Natural killer cell (primary cell): Measurements from ENCODE around the gene WDR5. TPM values are rescaled to one million over a fixed set of nuclear protein-coding genes. Genes with fewer than 3 reads are reported as not detected.

Source experiments
- ATAC-seq, 3 donors: fragments of 150-1000 bp in 2 of 3; fragments of 200-7000 bp in 1 of 3; cut with Tn5 transposase; 1 replicate in 1 of 3; 2 replicates in 2 of 3; pipeline ENCODE4 v1.10.0; 2021; ENCODE audit warnings: mild to moderate bottlenecking in 2 of 3, moderate library complexity in 2 of 3
- DNase-seq, 2 donors: peaks; one replicate each; pipeline versions ENCODE4 v3.0.0 to v3.0.0-alpha.2; 2013 to 2021; ENCODE audit warnings: mixed read lengths in 1 of 2
- H3K27ac ChIP-seq: one replicate; pipeline ENCODE4 v1.5.1; 2013; ENCODE audit warnings: mild to moderate bottlenecking, low read length
- H3K27me3 ChIP-seq: one replicate; pipeline ENCODE4 v1.6.1; 2013; ENCODE audit warnings: low read length; ENCODE audit not compliant: control insufficient read depth, insufficient read depth
- H3K36me3 ChIP-seq: one replicate; pipeline ENCODE4 v1.6.1; 2013; ENCODE audit warnings: low read length; ENCODE audit not compliant: control insufficient read depth, insufficient read depth
- H3K4me1 ChIP-seq: one replicate; pipeline ENCODE4 v1.6.1; 2013; ENCODE audit warnings: low read length; ENCODE audit not compliant: control insufficient read depth, insufficient read depth
- H3K4me3 ChIP-seq: one replicate; pipeline ENCODE4 v1.5.1; 2013; ENCODE audit warnings: low read length
- H3K9me3 ChIP-seq: one replicate; pipeline ENCODE4 v1.6.1; 2013; ENCODE audit warnings: low read length; ENCODE audit not compliant: control insufficient read depth, insufficient read depth
- H3K27ac Mint-ChIP-seq, 2 donors: one replicate each; pipeline ENCODE4 v1.8.0; 2022; ENCODE audit warnings: mild to moderate bottlenecking in 2 of 2, mixed read lengths in 2 of 2, moderate library complexity in 1 of 2
- H3K27me3 Mint-ChIP-seq, 2 donors: one replicate each; pipeline ENCODE4 v1.8.0; 2022; ENCODE audit warnings: low read depth in 2 of 2, mixed read lengths in 2 of 2
- H3K36me3 Mint-ChIP-seq: one replicate; pipeline ENCODE4 v1.8.0; 2022; ENCODE audit warnings: mixed read lengths
- H3K4me1 Mint-ChIP-seq, 2 donors: one replicate each; pipeline ENCODE4 v1.8.0; 2022; ENCODE audit warnings: mixed read lengths in 2 of 2
- H3K4me3 Mint-ChIP-seq: one replicate; pipeline ENCODE4 v1.8.0; 2022; ENCODE audit warnings: mild to moderate bottlenecking, moderate library complexity, mixed read lengths
- H3K9me3 Mint-ChIP-seq, 2 donors: one replicate each; pipeline ENCODE4 v1.8.0; 2022; ENCODE audit warnings: mixed read lengths in 2 of 2
- WGBS: methylation state at CpG from one replicate; pipeline ENCODE4 v1.1.7; 2013; ENCODE audit warnings: missing lambda C conversion rate; ENCODE audit not compliant: insufficient coverage; 5-methylcytosine and 5-hydroxymethylcytosine counted together
- intact Hi-C: fragments of 100-400 bp; cut with micrococcal nuclease; formaldehyde crosslinking; loops from one replicate; pipeline ENCODE4 v1.14.2; 2022
- total RNA-seq, 4 donors: library from RNA; stranded (reverse); fragments of 120-200 nt in 1 of 4; gene quantifications; one replicate each; pipeline versions ENCODE4 v1.2.3 to v1.2.4, GENCODE V29; 2013 to 2022
- TF ChIP-seq, protein P1 (sequence below): fragments of 200-600 bp; IDR thresholded peaks from one replicate; pipeline ENCODE4 v1.8.0; 2022; ENCODE audit warnings: antibody characterized with exemption

WDR5 gene
- total RNA-seq, 3 donors from 2014 or later (not counting 1 experiment from before 2014, with no cell fraction given), result 12.9 to 18.6 (median 15.9) TPM

DNA sequence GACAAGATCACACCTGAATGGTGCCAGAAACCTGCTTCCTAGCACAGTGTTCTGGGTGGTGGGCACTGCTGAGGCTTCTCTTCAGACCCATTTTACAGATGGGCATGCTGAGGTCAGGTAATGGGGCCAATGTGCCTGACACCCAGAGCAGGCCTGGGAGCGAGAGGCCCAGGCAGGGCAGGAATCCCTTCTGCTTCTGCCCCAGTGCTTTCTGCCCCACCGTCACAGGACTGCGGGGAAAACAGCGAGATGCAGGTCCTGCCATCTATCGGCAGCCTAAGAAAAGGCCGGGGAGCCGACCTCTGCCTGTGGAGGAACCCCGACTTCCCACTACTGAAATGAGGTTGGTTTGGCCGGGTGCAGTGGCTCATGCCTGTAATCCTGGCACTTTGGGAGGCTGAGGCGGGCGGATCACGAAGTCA, 51.2 kb downstream of the WDR5 start:
- intact Hi-C loops, result no loop called here
- H3K27me3 Mint-ChIP-seq, result peaks cover 0 to 17% of the 10 kb centered on the region in 2 donors
- H3K4me1 Mint-ChIP-seq, result peaks cover 16 to 32% of the 10 kb centered on the region in 2 donors
- Histone ChIP-seq H3K4me3 (no peak overlapping the region), H3K4me1 (peaks cover 16% of the 10 kb centered on the region), H3K9me3 (no peaks in the 10 kb centered on the region), H3K27ac (no peak overlapping the region), H3K36me3 (no peaks in the 10 kb centered on the region), H3K27me3 (no peaks in the 10 kb centered on the region)
- DNase-seq, result peak; percentile 15 to 35
- H3K27ac Mint-ChIP-seq, result no peak overlapping the region
- TF ChIP-seq, protein P1, sequence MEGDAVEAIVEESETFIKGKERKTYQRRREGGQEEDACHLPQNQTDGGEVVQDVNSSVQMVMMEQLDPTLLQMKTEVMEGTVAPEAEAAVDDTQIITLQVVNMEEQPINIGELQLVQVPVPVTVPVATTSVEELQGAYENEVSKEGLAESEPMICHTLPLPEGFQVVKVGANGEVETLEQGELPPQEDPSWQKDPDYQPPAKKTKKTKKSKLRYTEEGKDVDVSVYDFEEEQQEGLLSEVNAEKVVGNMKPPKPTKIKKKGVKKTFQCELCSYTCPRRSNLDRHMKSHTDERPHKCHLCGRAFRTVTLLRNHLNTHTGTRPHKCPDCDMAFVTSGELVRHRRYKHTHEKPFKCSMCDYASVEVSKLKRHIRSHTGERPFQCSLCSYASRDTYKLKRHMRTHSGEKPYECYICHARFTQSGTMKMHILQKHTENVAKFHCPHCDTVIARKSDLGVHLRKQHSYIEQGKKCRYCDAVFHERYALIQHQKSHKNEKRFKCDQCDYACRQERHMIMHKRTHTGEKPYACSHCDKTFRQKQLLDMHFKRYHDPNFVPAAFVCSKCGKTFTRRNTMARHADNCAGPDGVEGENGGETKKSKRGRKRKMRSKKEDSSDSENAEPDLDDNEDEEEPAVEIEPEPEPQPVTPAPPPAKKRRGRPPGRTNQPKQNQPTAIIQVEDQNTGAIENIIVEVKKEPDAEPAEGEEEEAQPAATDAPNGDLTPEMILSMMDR, result no peak
- peak in 1 of 3 donors; percentile 27 for ATAC-seq
- WGBS, result 84% methylated on average over 12 of the region's 12 CpGs
- peaks cover 3 to 7% of the 10 kb centered on the region in 2 donors for H3K9me3 Mint-ChIP-seq
- no peaks in the 10 kb centered on the region for H3K36me3 Mint-ChIP-seq
- no peak overlapping the region for H3K4me3 Mint-ChIP-seq

- Histone ChIP-seq H3K36me3 (no peaks in the 10 kb centered on the region), H3K9me3 (no peaks in the 10 kb centered on the region), H3K27ac (no peak overlapping the region), H3K4me3 (no peak overlapping the region), H3K4me1 (peaks cover 8% of the 10 kb centered on the region), H3K27me3 (no peaks in the 10 kb centered on the region)
- TF ChIP-seq, protein P1, result no peak
- WGBS, result 89% methylated on average over 12 of the region's 12 CpGs
- ATAC-seq, result no peak
- intact Hi-C loops, result no loop called here
- Mint-ChIP-seq H3K27ac (no peak overlapping the region), H3K36me3 (no peaks in the 10 kb centered on the region), H3K27me3 (peaks cover 0 to 10% of the 10 kb centered on the region in 2 donors), H3K9me3 (peaks cover 0 to under 1% of the 10 kb centered on the region in 2 donors), H3K4me1 (peaks cover 8 to 24% of the 10 kb centered on the region in 2 donors), H3K4me3 (no peak overlapping the region)
- peak in 1 of 2 donors; percentile 7 for DNase-seq
Observed at GRCh38 chr9:134187891-134188385, 52.1 kb downstream of the WDR5 start.

- Histone ChIP-seq H3K9me3 (no peaks in the 10 kb centered on the region), H3K27me3 (no peaks in the 10 kb centered on the region), H3K4me1 (peaks cover 7% of the 10 kb centered on the region), H3K27ac (no peak overlapping the region), H3K36me3 (no peaks in the 10 kb centered on the region), H3K4me3 (no peak overlapping the region)
- DNase-seq, result no peak
- Mint-ChIP-seq H3K27me3 (peaks cover 0 to 10% of the 10 kb centered on the region in 2 donors), H3K27ac (peak overlapping the region in 1 of 2 donors; percentile 15), H3K9me3 (no peaks in the 10 kb centered on the region), H3K36me3 (no peaks in the 10 kb centered on the region), H3K4me1 (peaks cover 7 to 22% of the 10 kb centered on the region in 2 donors), H3K4me3 (no peak overlapping the region)
- TF ChIP-seq, protein P1, result no peak
- ATAC-seq, result no peak
- 82% methylated on average over 23 of the region's 23 CpGs for WGBS
- intact Hi-C loops, result no loop called here
Observed at GRCh38 chr9:134188386-134189144, 52.7 kb downstream of the WDR5 start.
